ENCODE measurements around the gene CD1B. TPM values are rescaled to one million over a fixed set of nuclear protein-coding genes. Genes with fewer than 3 reads are reported as not detected.

The CD1B gene
- total and polyA plus RNA-seq, 4 donors: 0.19 TPM; not detected in 3

DNA sequence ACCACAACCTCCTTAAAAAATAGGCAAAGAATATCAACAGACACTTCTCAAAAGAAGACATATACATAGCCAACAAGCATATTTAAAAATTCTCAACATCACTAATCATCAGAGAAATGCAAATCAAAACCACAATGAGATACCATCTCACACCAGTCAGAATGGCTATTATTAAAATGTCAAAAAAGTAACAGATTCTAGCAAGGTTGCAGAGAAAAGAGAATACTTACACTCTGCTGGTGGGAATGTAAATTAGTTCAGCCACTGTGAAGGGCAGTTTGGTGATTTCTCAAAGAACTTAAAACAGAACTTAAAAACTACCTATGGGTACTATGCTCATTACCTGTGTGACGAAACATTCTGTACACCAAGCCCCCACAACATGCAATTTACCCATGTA lies 20.7 kb downstream of the CD1B start:
- H3K9me3 ChIP-seq (ENCODE audit: control insufficient read depth in 4 of 4, low read length in 3 of 4): peaks cover 0 to 4% (median under 1%) of the 10 kb centered on the region in 4 donors
- H3K9ac ChIP-seq (ENCODE audit: low read depth in 1 of 2, low read length in 2 of 2): no peak overlapping the region
- TF ChIP-seq, protein P1, sequence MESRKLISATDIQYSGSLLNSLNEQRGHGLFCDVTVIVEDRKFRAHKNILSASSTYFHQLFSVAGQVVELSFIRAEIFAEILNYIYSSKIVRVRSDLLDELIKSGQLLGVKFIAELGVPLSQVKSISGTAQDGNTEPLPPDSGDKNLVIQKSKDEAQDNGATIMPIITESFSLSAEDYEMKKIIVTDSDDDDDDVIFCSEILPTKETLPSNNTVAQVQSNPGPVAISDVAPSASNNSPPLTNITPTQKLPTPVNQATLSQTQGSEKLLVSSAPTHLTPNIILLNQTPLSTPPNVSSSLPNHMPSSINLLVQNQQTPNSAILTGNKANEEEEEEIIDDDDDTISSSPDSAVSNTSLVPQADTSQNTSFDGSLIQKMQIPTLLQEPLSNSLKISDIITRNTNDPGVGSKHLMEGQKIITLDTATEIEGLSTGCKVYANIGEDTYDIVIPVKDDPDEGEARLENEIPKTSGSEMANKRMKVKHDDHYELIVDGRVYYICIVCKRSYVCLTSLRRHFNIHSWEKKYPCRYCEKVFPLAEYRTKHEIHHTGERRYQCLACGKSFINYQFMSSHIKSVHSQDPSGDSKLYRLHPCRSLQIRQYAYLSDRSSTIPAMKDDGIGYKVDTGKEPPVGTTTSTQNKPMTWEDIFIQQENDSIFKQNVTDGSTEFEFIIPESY (IDR thresholded peaks at IDR 0.05): no peak
- TF ChIP-seq SP1 (IDR thresholded peaks at IDR 0.05) (no peak), TAF1 (conservative IDR thresholded peaks at IDR 0.05) (no peak), CTCF (IDR thresholded peaks at IDR 0.05; ENCODE audit: low read depth, low read length, missing input control) (no peak), GABPA (IDR thresholded peaks at IDR 0.05 in 1 of 2, conservative IDR thresholded peaks at IDR 0.05 in 1 of 2) (no peak), RXRA (IDR thresholded peaks at IDR 0.05) (no peak), EGR1 (IDR thresholded peaks at IDR 0.05; ENCODE audit: low read depth in 2 of 2) (no peak), FOXA2 (IDR thresholded peaks at IDR 0.05) (no peak), HNF4A (conservative IDR thresholded peaks at IDR 0.05) (no peak), FOXA1 (IDR thresholded peaks at IDR 0.05) (no peak), ATF3 (IDR thresholded peaks at IDR 0.05) (no peak), JUND (IDR thresholded peaks at IDR 0.05) (no peak)
- TF ChIP-seq, protein P2, sequence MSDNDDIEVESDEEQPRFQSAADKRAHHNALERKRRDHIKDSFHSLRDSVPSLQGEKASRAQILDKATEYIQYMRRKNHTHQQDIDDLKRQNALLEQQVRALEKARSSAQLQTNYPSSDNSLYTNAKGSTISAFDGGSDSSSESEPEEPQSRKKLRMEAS (IDR thresholded peaks at IDR 0.05): no peak
- DNase-seq (ENCODE audit: low spot score): no peak
- H3K36me3 ChIP-seq (ENCODE audit: control insufficient read depth in 4 of 4, insufficient read depth in 3 of 4, low read depth in 1 of 4, low read length in 3 of 4): no peaks in the 10 kb centered on the region
- WGBS: 65% methylated on average over 1 of the region's 1 CpG
- no peak overlapping the region for H3K27ac ChIP-seq (ENCODE audit: low read depth in 1 of 2, low read length in 2 of 2)
- H3K4me1 ChIP-seq (ENCODE audit: control insufficient read depth in 4 of 4, insufficient read depth in 4 of 4, low read length in 3 of 4): no peaks in the 10 kb centered on the region
- H3K4me3 ChIP-seq (ENCODE audit: low read depth in 1 of 3, low read length in 3 of 3): no peak overlapping the region
- no peaks in the 10 kb centered on the region for H3K27me3 ChIP-seq (ENCODE audit: control insufficient read depth in 4 of 4, insufficient read depth in 4 of 4, low read length in 3 of 4)

DNA sequence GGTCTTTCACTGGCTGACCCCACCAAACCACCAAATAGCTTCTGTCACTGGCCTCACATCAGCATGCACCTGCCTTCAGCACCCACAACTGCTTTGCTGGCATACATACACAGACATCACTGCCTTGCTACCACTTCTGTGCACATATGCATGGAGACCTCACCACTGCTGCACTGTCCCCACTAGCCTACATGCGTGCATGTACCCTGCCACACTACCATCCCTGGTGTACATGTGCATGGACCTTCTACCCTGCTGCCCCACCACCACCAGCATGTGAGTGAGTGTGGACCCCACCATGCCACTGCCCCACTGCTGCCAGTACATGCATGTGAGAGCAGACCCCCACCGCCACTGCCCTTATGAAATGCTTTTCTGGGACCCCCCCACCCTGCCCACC lies 35.5 kb downstream of the CD1B start:
- no peak overlapping the region for H3K27ac ChIP-seq (ENCODE audit: low read depth in 1 of 2, low read length in 2 of 2)
- no peak overlapping the region for H3K9ac ChIP-seq (ENCODE audit: low read depth in 1 of 2, low read length in 2 of 2)
- TF ChIP-seq HNF4A (conservative IDR thresholded peaks at IDR 0.05) (no peak), RAD21 (IDR thresholded peaks at IDR 0.05) (no peak), GABPA (IDR thresholded peaks at IDR 0.05 in 1 of 2, conservative IDR thresholded peaks at IDR 0.05 in 1 of 2) (no peak), NR2F2 (IDR thresholded peaks at IDR 0.05) (no peak), YY1 (IDR thresholded peaks at IDR 0.05) (no peak), SP1 (IDR thresholded peaks at IDR 0.05) (no peak), EGR1 (IDR thresholded peaks at IDR 0.05; ENCODE audit: low read depth in 2 of 2) (no peak), RXRA (IDR thresholded peaks at IDR 0.05) (no peak)
- TF ChIP-seq, protein P1 (IDR thresholded peaks at IDR 0.05): no peak
- TF ChIP-seq, protein P3, sequence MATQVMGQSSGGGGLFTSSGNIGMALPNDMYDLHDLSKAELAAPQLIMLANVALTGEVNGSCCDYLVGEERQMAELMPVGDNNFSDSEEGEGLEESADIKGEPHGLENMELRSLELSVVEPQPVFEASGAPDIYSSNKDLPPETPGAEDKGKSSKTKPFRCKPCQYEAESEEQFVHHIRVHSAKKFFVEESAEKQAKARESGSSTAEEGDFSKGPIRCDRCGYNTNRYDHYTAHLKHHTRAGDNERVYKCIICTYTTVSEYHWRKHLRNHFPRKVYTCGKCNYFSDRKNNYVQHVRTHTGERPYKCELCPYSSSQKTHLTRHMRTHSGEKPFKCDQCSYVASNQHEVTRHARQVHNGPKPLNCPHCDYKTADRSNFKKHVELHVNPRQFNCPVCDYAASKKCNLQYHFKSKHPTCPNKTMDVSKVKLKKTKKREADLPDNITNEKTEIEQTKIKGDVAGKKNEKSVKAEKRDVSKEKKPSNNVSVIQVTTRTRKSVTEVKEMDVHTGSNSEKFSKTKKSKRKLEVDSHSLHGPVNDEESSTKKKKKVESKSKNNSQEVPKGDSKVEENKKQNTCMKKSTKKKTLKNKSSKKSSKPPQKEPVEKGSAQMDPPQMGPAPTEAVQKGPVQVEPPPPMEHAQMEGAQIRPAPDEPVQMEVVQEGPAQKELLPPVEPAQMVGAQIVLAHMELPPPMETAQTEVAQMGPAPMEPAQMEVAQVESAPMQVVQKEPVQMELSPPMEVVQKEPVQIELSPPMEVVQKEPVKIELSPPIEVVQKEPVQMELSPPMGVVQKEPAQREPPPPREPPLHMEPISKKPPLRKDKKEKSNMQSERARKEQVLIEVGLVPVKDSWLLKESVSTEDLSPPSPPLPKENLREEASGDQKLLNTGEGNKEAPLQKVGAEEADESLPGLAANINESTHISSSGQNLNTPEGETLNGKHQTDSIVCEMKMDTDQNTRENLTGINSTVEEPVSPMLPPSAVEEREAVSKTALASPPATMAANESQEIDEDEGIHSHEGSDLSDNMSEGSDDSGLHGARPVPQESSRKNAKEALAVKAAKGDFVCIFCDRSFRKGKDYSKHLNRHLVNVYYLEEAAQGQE (IDR thresholded peaks at IDR 0.05): no peak
- peaks cover 0 to 2% (median 0%) of the 10 kb centered on the region in 4 donors for H3K9me3 ChIP-seq (ENCODE audit: control insufficient read depth in 4 of 4, low read length in 3 of 4)
- DNase-seq (ENCODE audit: low spot score): no peak
- peak overlapping the region in 1 of 3 donors; percentile 12 for H3K4me3 ChIP-seq (ENCODE audit: low read depth in 1 of 3, low read length in 3 of 3)
- H3K36me3 ChIP-seq (ENCODE audit: control insufficient read depth in 4 of 4, insufficient read depth in 3 of 4, low read depth in 1 of 4, low read length in 3 of 4): no peaks in the 10 kb centered on the region
- 89% methylated on average over 2 of the region's 2 CpGs for WGBS
- no peaks in the 10 kb centered on the region for H3K4me1 ChIP-seq (ENCODE audit: control insufficient read depth in 4 of 4, insufficient read depth in 4 of 4, low read length in 3 of 4)
- H3K27me3 ChIP-seq (ENCODE audit: control insufficient read depth in 4 of 4, insufficient read depth in 4 of 4, low read length in 3 of 4): peaks cover 0 to 2% (median 0%) of the 10 kb centered on the region in 4 donors

Data from liver (tissue), 9 donors.